GM12878 (cell line): ENCODE measurements around the gene DIDO1.

Experiments
- ASH2L ChIP-seq: fragments of 300-600, 200-600 bp; sonication (generic); IDR thresholded peaks from 2 replicates; pipeline ENCODE4 v1.6.1; 2017; ENCODE audit warnings: low read depth, mild to moderate bottlenecking, borderline replicate concordance
- CREB1 ChIP-seq: IDR thresholded peaks from 2 replicates; pipeline ENCODE4 v1.6.1; 2012; ENCODE audit warnings: low read depth, mild to moderate bottlenecking, inconsistent platforms
- HDAC2 ChIP-seq: fragments of 200-600 bp; sonication (generic); IDR thresholded peaks from 2 replicates; pipeline ENCODE4 v1.6.1; 2017
- MEF2A ChIP-seq: IDR thresholded peaks from 2 replicates; pipeline ENCODE4 v1.6.1; 2011; ENCODE audit warnings: low read depth, mild to moderate bottlenecking, low read length, moderate library complexity; ENCODE audit not compliant: insufficient read depth
- POLR2A ChIP-seq: IDR thresholded peaks from 2 replicates; pipeline ENCODE4 v1.6.1; 2011; ENCODE audit warnings: low read depth, mild to moderate bottlenecking, low read length
- SIX5 ChIP-seq: IDR thresholded peaks from 2 replicates; pipeline ENCODE4 v1.6.1; 2011; ENCODE audit warnings: mild to moderate bottlenecking, low read depth, low read length, moderate library complexity; ENCODE audit not compliant: severe bottlenecking
- ZNF274 ChIP-seq: IDR thresholded peaks from one replicate; pipeline ENCODE4 v1.8.0; 2011; ENCODE audit not compliant: insufficient read length, insufficient read depth
- TF ChIP-seq, protein P1 (sequence below), 3 experiments: IDR thresholded peaks in 2 of 3; conservative IDR thresholded peaks in 1 of 3; 2 replicates each; pipeline ENCODE4 v1.5.1; 2011; ENCODE audit warnings: low read depth in 3 of 3, low read length in 3 of 3, mild to moderate bottlenecking in 3 of 3, control low read depth in 2 of 3, moderate library complexity in 2 of 3, inconsistent platforms in 1 of 3, mixed read lengths in 1 of 3; ENCODE audit not compliant: control insufficient read depth in 2 of 3, insufficient read depth in 1 of 3; ENCODE audit errors: extremely low read depth in 1 of 3
- TF ChIP-seq, protein P2 (sequence below): IDR thresholded peaks from 2 replicates; pipeline ENCODE4 v1.6.1; 2011; ENCODE audit warnings: low read depth, mild to moderate bottlenecking, low read length, moderate library complexity, borderline replicate concordance; ENCODE audit errors: extremely low read depth
- TF ChIP-seq, protein P3 (sequence below): fragments of 450-650 bp; formaldehyde crosslinking; IDR thresholded peaks from 2 replicates; pipeline ENCODE4 v1.4.0; 2022; ENCODE audit warnings: mild to moderate bottlenecking, moderate library complexity

DNA sequence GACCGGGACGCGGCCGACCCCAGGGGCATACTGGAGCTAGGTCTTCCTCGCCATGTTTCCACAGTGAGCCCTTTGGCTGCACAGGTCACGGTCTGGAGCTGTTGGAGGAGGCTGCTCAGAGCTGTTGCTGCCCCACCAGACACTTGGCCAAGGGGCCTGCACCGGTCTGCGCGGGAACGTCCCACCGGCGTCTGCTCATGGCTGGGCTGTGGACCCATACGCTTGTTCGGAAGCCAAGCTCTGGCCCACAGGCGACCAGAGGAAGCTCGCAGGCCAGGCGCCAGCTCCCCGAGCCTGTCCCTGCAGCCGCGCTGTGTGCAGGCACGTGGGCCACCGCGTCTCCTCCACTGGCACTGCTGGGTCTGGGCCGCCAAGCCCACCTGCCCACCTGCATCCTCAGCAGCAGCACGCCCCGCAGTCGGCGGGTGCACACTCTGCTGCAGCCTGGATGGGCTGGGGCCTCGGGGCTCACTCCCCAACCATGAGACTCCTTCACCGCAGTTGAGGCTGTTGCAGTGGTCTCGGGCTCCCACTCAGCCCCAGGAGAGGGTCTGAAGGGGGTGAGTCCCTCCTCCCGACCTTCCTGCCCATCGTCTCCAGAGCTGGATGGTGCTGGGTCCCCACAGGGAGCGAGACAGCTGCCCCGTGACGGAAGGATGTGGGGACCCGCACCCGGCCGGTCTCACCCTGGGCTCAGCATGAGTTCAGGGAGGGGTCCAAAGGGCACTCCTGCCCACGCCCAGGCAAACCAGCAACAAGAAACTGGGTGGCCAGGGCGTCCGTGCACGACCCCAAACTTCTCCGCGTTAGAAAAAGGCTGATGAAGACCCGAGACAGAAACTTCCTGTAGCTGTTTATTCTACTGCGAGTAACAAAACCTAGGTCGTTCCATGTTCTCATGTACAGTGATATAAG is 49.1 kb downstream of the DIDO1 start:
- TF ChIP-seq, protein P1, sequence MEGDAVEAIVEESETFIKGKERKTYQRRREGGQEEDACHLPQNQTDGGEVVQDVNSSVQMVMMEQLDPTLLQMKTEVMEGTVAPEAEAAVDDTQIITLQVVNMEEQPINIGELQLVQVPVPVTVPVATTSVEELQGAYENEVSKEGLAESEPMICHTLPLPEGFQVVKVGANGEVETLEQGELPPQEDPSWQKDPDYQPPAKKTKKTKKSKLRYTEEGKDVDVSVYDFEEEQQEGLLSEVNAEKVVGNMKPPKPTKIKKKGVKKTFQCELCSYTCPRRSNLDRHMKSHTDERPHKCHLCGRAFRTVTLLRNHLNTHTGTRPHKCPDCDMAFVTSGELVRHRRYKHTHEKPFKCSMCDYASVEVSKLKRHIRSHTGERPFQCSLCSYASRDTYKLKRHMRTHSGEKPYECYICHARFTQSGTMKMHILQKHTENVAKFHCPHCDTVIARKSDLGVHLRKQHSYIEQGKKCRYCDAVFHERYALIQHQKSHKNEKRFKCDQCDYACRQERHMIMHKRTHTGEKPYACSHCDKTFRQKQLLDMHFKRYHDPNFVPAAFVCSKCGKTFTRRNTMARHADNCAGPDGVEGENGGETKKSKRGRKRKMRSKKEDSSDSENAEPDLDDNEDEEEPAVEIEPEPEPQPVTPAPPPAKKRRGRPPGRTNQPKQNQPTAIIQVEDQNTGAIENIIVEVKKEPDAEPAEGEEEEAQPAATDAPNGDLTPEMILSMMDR (IDR thresholded peaks at IDR 0.05 in 2 of 3, conservative IDR thresholded peaks at IDR 0.05 in 1 of 3; ENCODE audit: control insufficient read depth in 2 of 3, extremely low read depth in 1 of 3, insufficient read depth in 1 of 3, low read depth in 3 of 3, low read length in 3 of 3), result no peak
- TF ChIP-seq SIX5 (no peak), HDAC2 (no peak), ASH2L (no peak), ZNF274 (no peak), MEF2A (no peak), CREB1 (no peak), POLR2A (no peak)
- TF ChIP-seq, protein P2, sequence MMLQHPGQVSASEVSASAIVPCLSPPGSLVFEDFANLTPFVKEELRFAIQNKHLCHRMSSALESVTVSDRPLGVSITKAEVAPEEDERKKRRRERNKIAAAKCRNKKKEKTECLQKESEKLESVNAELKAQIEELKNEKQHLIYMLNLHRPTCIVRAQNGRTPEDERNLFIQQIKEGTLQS, result no peak
- TF ChIP-seq, protein P3, sequence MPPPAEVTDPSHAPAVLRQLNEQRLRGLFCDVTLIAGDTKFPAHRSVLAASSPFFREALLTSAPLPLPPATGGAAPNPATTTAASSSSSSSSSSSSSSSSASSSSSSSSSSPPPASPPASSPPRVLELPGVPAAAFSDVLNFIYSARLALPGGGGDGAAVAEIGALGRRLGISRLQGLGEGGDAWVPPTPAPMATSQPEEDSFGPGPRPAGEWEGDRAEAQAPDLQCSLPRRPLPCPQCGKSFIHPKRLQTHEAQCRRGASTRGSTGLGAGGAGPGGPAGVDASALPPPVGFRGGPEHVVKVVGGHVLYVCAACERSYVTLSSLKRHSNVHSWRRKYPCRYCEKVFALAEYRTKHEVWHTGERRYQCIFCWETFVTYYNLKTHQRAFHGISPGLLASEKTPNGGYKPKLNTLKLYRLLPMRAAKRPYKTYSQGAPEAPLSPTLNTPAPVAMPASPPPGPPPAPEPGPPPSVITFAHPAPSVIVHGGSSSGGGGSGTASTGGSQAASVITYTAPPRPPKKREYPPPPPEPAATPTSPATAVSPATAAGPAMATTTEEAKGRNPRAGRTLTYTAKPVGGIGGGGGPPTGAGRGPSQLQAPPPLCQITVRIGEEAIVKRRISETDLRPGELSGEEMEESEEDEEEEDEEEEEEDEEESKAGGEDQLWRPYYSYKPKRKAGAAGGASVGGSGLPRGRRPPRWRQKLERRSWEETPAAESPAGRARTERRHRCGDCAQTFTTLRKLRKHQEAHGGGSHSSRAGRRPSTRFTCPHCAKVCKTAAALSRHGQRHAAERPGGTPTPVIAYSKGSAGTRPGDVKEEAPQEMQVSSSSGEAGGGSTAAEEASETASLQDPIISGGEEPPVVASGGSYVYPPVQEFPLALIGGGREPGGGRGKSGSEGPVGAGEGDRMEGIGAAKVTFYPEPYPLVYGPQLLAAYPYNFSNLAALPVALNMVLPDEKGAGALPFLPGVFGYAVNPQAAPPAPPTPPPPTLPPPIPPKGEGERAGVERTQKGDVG (CRISPR knock-in tag), result no peak
